Activated CD8-positive, alpha-beta memory T cell treated with anti-CD3 and anti-CD28 coated beads, Interleukin-2, amount 50 U/mL, for 24 hours (primary cell): ENCODE results near the gene NUP214.
"Not testable (repeated sequence)": the region's sequence is repeated elsewhere in the genome, so short reads cannot be mapped to it uniquely, and the experiment has no call there.

Source experiments
- DNase-seq: peaks from one replicate; pipeline ENCODE4 v3.0.0-alpha.2; 2020; ENCODE audit errors: extremely low read depth

NUP214 gene

GRCh38 chr9:131116281-131117120 lies 8.9 kb upstream of the NUP214 start:
- DNase-seq = no peak

- no peak for DNase-seq
Observed at GRCh38 chr9:131117121-131117761, 8.1 kb upstream of the NUP214 start.

- no peak for DNase-seq
Observed at GRCh38 chr9:131117762-131118145, 7.6 kb upstream of the NUP214 start.

- no peak for DNase-seq
Observed at GRCh38 chr9:131119600-131119999, 5.8 kb upstream of the NUP214 start.

- no peak for DNase-seq
Observed at GRCh38 chr9:131120620-131121228, 4.7 kb upstream of the NUP214 start.

- no peak for DNase-seq
Observed at GRCh38 chr9:131121346-131121745, 4.0 kb upstream of the NUP214 start.

- DNase-seq = no peak
Observed at GRCh38 chr9:131122158-131122557, 3.2 kb upstream of the NUP214 start.

- no peak for DNase-seq
Observed at GRCh38 chr9:131125038-131125287, 423 bp upstream of the NUP214 start.

- DNase-seq = no peak
Observed at GRCh38 chr9:131126059-131126426, 657 bp downstream of the NUP214 start.

- no peak for DNase-seq
Observed at GRCh38 chr9:131129183-131129582, 3.8 kb downstream of the NUP214 start.

- DNase-seq = no peak
Observed at GRCh38 chr9:131138676-131139075, 13.3 kb downstream of the NUP214 start.

GRCh38 chr9:131140112-131140511 lies 14.7 kb downstream of the NUP214 start:
- no peak for DNase-seq

- DNase-seq = no peak
Observed at GRCh38 chr9:131140550-131140949, 15.2 kb downstream of the NUP214 start.

- no peak for DNase-seq
Observed at GRCh38 chr9:131142160-131142559, 16.8 kb downstream of the NUP214 start.

GRCh38 chr9:131144201-131144600 lies 18.8 kb downstream of the NUP214 start:
- no peak for DNase-seq

- DNase-seq = no peak
Observed at GRCh38 chr9:131145245-131145644, 19.9 kb downstream of the NUP214 start.

GRCh38 chr9:131146186-131146585 lies 20.8 kb downstream of the NUP214 start:
- no peak for DNase-seq

GRCh38 chr9:131148276-131148675 lies 22.9 kb downstream of the NUP214 start:
- no peak for DNase-seq

GRCh38 chr9:131148966-131149687 lies 23.7 kb downstream of the NUP214 start:
- no peak for DNase-seq

GRCh38 chr9:131149688-131150053 lies 24.3 kb downstream of the NUP214 start:
- no peak for DNase-seq

GRCh38 chr9:131153595-131153994 lies 28.2 kb downstream of the NUP214 start:
- no peak for DNase-seq

GRCh38 chr9:131158673-131159072 lies 33.3 kb downstream of the NUP214 start:
- DNase-seq = not testable (repeated sequence)
